HL-60 (cell line): ENCODE data around the gene EXOC4.

Source experiments
- TF ChIP-seq, protein P1 (sequence below): IDR thresholded peaks from one replicate; pipeline ENCODE4 v1.5.1; 2011; ENCODE audit warnings: low read length, control low read depth, inconsistent platforms; ENCODE audit not compliant: insufficient read depth
- TF ChIP-seq, protein P2 (sequence below): IDR thresholded peaks from 2 replicates; pipeline ENCODE4 v1.6.1; 2012; ENCODE audit warnings: low read depth; ENCODE audit not compliant: insufficient replicate concordance

GRCh38 chr7:133542209-133542780, 289.4 kb downstream of the EXOC4 start:
- TF ChIP-seq, protein P1, sequence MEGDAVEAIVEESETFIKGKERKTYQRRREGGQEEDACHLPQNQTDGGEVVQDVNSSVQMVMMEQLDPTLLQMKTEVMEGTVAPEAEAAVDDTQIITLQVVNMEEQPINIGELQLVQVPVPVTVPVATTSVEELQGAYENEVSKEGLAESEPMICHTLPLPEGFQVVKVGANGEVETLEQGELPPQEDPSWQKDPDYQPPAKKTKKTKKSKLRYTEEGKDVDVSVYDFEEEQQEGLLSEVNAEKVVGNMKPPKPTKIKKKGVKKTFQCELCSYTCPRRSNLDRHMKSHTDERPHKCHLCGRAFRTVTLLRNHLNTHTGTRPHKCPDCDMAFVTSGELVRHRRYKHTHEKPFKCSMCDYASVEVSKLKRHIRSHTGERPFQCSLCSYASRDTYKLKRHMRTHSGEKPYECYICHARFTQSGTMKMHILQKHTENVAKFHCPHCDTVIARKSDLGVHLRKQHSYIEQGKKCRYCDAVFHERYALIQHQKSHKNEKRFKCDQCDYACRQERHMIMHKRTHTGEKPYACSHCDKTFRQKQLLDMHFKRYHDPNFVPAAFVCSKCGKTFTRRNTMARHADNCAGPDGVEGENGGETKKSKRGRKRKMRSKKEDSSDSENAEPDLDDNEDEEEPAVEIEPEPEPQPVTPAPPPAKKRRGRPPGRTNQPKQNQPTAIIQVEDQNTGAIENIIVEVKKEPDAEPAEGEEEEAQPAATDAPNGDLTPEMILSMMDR = no peak
- TF ChIP-seq, protein P2, sequence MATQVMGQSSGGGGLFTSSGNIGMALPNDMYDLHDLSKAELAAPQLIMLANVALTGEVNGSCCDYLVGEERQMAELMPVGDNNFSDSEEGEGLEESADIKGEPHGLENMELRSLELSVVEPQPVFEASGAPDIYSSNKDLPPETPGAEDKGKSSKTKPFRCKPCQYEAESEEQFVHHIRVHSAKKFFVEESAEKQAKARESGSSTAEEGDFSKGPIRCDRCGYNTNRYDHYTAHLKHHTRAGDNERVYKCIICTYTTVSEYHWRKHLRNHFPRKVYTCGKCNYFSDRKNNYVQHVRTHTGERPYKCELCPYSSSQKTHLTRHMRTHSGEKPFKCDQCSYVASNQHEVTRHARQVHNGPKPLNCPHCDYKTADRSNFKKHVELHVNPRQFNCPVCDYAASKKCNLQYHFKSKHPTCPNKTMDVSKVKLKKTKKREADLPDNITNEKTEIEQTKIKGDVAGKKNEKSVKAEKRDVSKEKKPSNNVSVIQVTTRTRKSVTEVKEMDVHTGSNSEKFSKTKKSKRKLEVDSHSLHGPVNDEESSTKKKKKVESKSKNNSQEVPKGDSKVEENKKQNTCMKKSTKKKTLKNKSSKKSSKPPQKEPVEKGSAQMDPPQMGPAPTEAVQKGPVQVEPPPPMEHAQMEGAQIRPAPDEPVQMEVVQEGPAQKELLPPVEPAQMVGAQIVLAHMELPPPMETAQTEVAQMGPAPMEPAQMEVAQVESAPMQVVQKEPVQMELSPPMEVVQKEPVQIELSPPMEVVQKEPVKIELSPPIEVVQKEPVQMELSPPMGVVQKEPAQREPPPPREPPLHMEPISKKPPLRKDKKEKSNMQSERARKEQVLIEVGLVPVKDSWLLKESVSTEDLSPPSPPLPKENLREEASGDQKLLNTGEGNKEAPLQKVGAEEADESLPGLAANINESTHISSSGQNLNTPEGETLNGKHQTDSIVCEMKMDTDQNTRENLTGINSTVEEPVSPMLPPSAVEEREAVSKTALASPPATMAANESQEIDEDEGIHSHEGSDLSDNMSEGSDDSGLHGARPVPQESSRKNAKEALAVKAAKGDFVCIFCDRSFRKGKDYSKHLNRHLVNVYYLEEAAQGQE = no peak
